Measurements from ENCODE around the gene TMEM182. TPM values are rescaled to one million over a fixed set of nuclear protein-coding genes. Genes with fewer than 3 reads are reported as not detected.

The TMEM182 gene
- total and polyA plus RNA-seq, 9 of the 15 experiments (the other 6 are each of a cell fraction or from before 2014, with no cell fraction given): 5.2 to 11.4 (median 7.5) TPM

GRCh38 chr2:102718387-102719316 lies 43.2 kb upstream of the TMEM182 start:
- no peaks in the 10 kb centered on the region for H3K79me2 ChIP-seq (ENCODE audit: control insufficient read depth, insufficient read depth, low read length)
- no peak for ATAC-seq
- no peak for FAIRE-seq
- H3K36me3 ChIP-seq (ENCODE audit: control insufficient read depth, insufficient read depth, low read length): peaks cover 55% of the 10 kb centered on the region
- WGBS (ENCODE audit: insufficient coverage, low coverage, missing lambda C conversion rate): 92% methylated on average over 26 of the region's 26 CpGs
- H3K9me1 ChIP-seq (ENCODE audit: control insufficient read depth, insufficient read depth, low read length): no peaks in the 10 kb centered on the region
- DNase-seq (ENCODE audit: extremely low read depth in 1 of 4, low spot score in 3 of 4): no peak
- POLR2A ChIA-PET: interaction anchor here (0.9 kb wide), 2 partner anchors 17 to 45 kb away, joined by 3 to 4 read pairs; no protein-coding TSS in a partner anchor
- H2AFZ ChIP-seq (ENCODE audit: low read depth, low read length): no peak overlapping the region
- no peaks in the 10 kb centered on the region for H4K20me1 ChIP-seq (replicated peaks; ENCODE audit: control insufficient read depth, insufficient read depth, low read length)
- in situ Hi-C loops (cut with MboI): no loop called here
- no peak overlapping the region for H3K9ac ChIP-seq (ENCODE audit: insufficient read depth in 1 of 2, low read depth in 2 of 2, low read length in 2 of 2)
- H3K4me2 ChIP-seq (ENCODE audit: insufficient read depth, low read length): no peak overlapping the region
- BruUV-seq (replicated peaks): no TSS peak
- H3K9me3 ChIP-seq (replicated peaks; ENCODE audit: control insufficient read depth, insufficient read depth, low read depth, low read length): no peaks in the 10 kb centered on the region
- no peaks in the 10 kb centered on the region for H3K4me1 ChIP-seq (replicated peaks in 1 of 2; ENCODE audit: control insufficient read depth in 2 of 2, insufficient read depth in 2 of 2, low read length in 2 of 2)
- CTCF ChIA-PET (ENCODE audit: low intra/inter-chr PET ratio): no interaction called here
- intact Hi-C loops (cut with micrococcal nuclease): no loop called here
- TF ChIP-seq ZC3H4 (CRISPR knock-in tag; IDR thresholded peaks at IDR 0.05; ENCODE audit: borderline replicate concordance) (no peak), CEBPB (tag; IDR thresholded peaks at IDR 0.05) (peak; percentile 54), ELF4 (CRISPR knock-in tag; IDR thresholded peaks at IDR 0.05) (no peak)
- no peak overlapping the region for H3K4me3 ChIP-seq
- H3K27me3 ChIP-seq (ENCODE audit: control insufficient read depth in 2 of 2, insufficient read depth in 2 of 2, low read length in 2 of 2): no peaks in the 10 kb centered on the region
- no peak overlapping the region for H3K27ac ChIP-seq (ENCODE audit: extremely low read depth, low read depth, low read length)

GRCh38 chr2:102724016-102724490 lies 37.8 kb upstream of the TMEM182 start:
- DNase-seq (ENCODE audit: extremely low read depth in 1 of 4, low spot score in 3 of 4) (no peak), FAIRE-seq (no peak), ATAC-seq (no peak)
- no peak overlapping the region for H2AFZ ChIP-seq (ENCODE audit: low read depth, low read length)
- no peak overlapping the region for H3K9ac ChIP-seq (ENCODE audit: insufficient read depth in 1 of 2, low read depth in 2 of 2, low read length in 2 of 2)
- H3K9me1 ChIP-seq (ENCODE audit: control insufficient read depth, insufficient read depth, low read length): no peaks in the 10 kb centered on the region
- intact Hi-C loops (cut with micrococcal nuclease): no loop called here
- POLR2A ChIA-PET: interaction anchor here (0.6 to 2.6 kb wide), 2 partner anchors 10 to 926 kb away, joined by 6 to 7 read pairs; no protein-coding TSS in a partner anchor
- CTCF ChIA-PET (ENCODE audit: low intra/inter-chr PET ratio): no interaction called here
- no peaks in the 10 kb centered on the region for H3K27me3 ChIP-seq (ENCODE audit: control insufficient read depth in 2 of 2, insufficient read depth in 2 of 2, low read length in 2 of 2)
- no peaks in the 10 kb centered on the region for H4K20me1 ChIP-seq (replicated peaks; ENCODE audit: control insufficient read depth, insufficient read depth, low read length)
- no peaks in the 10 kb centered on the region for H3K4me1 ChIP-seq (replicated peaks in 1 of 2; ENCODE audit: control insufficient read depth in 2 of 2, insufficient read depth in 2 of 2, low read length in 2 of 2)
- no peak overlapping the region for H3K4me2 ChIP-seq (ENCODE audit: insufficient read depth, low read length)
- no peaks in the 10 kb centered on the region for H3K9me3 ChIP-seq (replicated peaks; ENCODE audit: control insufficient read depth, insufficient read depth, low read depth, low read length)
- H3K27ac ChIP-seq (ENCODE audit: extremely low read depth, low read depth, low read length): no peak overlapping the region
- 59% methylated on average over 7 of the region's 7 CpGs for WGBS (ENCODE audit: insufficient coverage, low coverage, missing lambda C conversion rate)
- in situ Hi-C loops (cut with MboI): no loop called here
- no peaks in the 10 kb centered on the region for H3K79me2 ChIP-seq (ENCODE audit: control insufficient read depth, insufficient read depth, low read length)
- no peak overlapping the region for H3K4me3 ChIP-seq
- H3K36me3 ChIP-seq (ENCODE audit: control insufficient read depth, insufficient read depth, low read length): peaks cover 61% of the 10 kb centered on the region
- no TSS peak for BruUV-seq (replicated peaks)
- TF ChIP-seq E2F1 (CRISPR knock-in tag; IDR thresholded peaks at IDR 0.05) (no peak), SMARCA4 (IDR thresholded peaks at IDR 0.05) (no peak), ZNF12 (CRISPR knock-in tag; IDR thresholded peaks at IDR 0.05) (no peak), MTA1 (IDR thresholded peaks at IDR 0.05; ENCODE audit: borderline replicate concordance) (no peak), SMARCC2 (IDR thresholded peaks at IDR 0.05; ENCODE audit: low read depth) (no peak), MBD1 (CRISPR knock-in tag; IDR thresholded peaks at IDR 0.05) (no peak)

Measured in K562 (cell line).